HG02973 (cell line): ENCODE data around the gene KCTD3.

Source experiments
- ATAC-seq: cut with Tn5 transposase; IDR thresholded peaks from one replicate; pipeline ENCODE4 v1.9.1; 2021; ENCODE audit warnings: moderate library complexity; ENCODE audit not compliant: unreplicated experiment

The KCTD3 gene

DNA sequence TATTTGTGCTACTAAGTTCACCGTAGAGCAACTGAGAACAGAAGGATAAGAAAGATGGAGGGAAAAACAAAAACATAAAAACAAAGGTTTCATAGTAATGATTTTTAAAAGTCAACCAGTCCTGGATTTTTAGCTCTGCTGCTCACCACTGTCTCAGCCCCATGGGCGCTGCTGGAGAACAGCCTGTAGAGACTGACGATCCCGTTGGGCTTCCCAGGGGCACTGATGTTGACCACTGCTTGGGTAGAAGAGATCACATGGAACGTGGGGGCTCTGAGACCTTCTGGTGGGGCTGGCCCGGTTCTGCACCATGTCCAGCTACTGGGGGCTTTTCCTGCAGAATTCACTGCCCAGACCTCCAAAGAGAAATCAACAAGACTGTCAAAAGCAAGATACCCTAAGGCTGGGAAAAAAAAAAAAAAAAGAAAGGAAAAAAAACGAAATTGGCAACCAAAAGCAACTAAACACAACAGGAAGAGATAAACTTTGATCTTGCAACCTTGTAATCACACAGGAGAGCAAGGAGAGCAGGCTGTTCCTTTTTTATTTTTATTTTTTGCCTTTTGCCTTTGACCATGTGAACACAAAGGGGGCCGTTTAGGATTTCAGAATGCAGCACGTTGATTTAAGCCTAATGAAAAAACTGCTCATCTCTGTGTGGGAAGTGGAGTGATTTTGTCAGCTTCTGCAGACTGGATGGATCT lies 83.5 kb downstream of the KCTD3 start:
- no peak for ATAC-seq

DNA sequence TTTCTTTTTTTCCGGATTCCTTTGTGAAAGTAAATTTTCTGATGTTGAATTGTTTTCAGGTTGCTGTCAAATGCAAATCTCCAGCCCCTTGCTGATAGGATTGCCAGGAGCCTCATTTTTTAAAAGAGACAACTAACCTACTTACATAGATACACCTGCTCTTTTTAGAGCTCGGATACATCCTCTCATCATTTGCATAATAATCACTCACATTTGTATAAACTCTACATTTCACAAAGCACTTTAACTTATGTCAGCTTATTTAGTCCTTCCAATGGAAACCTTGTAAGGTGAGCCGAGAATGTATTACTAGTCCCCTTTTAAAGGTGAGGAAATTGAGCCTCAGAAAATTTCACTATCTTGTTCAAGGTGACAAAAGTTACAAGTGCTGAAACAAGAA lies 84.8 kb downstream of the KCTD3 start:
- ATAC-seq = no peak

DNA sequence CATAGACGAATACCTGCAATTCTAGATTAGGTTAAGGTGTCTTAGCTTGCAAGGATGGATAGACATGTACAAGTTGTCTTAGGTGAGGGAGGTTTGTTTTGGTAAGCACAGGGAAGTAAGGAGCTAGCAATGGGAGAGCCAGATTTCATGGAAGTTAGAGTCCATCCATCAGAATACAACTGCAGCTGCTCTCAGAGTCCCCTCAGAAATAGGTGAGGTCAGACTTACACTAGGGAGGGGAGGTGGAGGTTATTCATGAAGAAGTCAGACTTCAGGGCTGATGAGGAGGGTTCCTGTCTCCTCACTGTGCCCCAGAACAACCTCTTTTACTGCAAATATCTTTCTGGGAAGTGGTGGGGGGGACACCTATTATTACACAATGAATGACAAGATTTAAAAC lies 85.3 kb downstream of the KCTD3 start:
- no peak for ATAC-seq

GRCh38 chr1:215657047-215657446 lies 89.9 kb downstream of the KCTD3 start:
- no peak for ATAC-seq

DNA sequence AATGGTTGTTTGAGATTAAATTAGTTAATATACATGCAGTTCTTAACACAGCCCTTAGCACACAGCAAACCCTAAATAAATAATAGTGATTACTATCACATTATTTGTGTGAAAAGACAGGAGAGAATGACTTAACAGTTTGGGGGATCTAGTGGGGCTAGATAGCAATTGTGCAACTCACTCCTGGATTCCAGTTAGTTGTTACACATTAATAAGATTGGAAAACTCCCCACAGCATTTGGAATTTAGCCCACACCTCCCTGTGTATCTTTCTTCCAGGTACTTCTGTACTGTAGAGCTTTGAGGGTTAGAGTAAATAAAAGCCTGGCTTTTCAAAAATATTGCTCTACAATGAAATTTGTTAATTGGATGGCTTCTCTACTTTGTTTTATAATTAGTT lies 93.2 kb downstream of the KCTD3 start:
- no peak for ATAC-seq

GRCh38 chr1:215661033-215661432 lies 93.9 kb downstream of the KCTD3 start:
- ATAC-seq = no peak

DNA sequence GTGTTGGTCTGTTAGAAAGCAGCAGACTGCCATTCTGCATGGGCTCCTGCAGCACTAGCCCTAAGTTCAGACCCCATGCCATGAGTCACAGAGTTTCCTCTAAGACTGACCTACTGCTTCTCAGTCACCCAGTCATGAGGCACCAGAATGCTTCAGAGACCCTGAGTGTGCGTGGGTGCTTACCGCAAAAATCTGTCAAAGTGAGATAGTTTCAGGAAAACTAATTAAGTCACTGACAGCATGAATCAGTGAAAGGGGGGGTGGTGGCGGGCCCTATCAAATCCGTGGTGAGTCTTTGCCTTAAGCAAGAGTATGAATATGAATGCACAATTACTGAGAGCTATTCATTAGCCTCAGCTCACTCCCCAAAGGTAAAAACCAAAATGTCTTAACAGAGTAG lies 98.1 kb downstream of the KCTD3 start:
- no peak for ATAC-seq

- ATAC-seq = no peak
Measured at GRCh38 chr1:215667761-215668160, 100.7 kb downstream of the KCTD3 start.

- no peak for ATAC-seq
Measured at GRCh38 chr1:215669806-215670491, 102.8 kb downstream of the KCTD3 start.
